SK-N-SH treated with all-trans-retinoic acid at 6 μM for 48 hours (cell line): ENCODE data around the gene TSPAN3.

Source experiments
- ATAC-seq: fragments of 200-7000 bp; cut with Tn5 transposase; 3 replicates; pipeline ENCODE4 v1.9.1; 2020; ENCODE audit warnings: mild to moderate bottlenecking, moderate library complexity
- ARNTL ChIP-seq: fragments of 450-650 bp; formaldehyde crosslinking; IDR thresholded peaks from 2 replicates; pipeline ENCODE4 v1.5.0; 2020; ENCODE audit warnings: low read depth, mild to moderate bottlenecking, moderate library complexity, borderline replicate concordance
- BACH2 ChIP-seq: fragments of 250-450 bp; sonication (Bioruptor Pico); IDR thresholded peaks from 2 replicates; pipeline ENCODE4 v1.9.0; 2021; ENCODE audit warnings: mild to moderate bottlenecking, borderline replicate concordance
- CSDC2 ChIP-seq: fragments of 250-450 bp; sonication (Bioruptor Pico); IDR thresholded peaks from 2 replicates; pipeline ENCODE4 v1.5.0; 2020; ENCODE audit warnings: mild to moderate bottlenecking, moderate library complexity
- GLIS3 ChIP-seq: fragments of 250-450 bp; sonication (Bioruptor Pico); IDR thresholded peaks from 2 replicates; pipeline ENCODE4 v1.5.0; 2020; ENCODE audit warnings: mild to moderate bottlenecking, moderate library complexity
- ISL1 ChIP-seq: fragments of 250-450 bp; sonication (Bioruptor Pico); IDR thresholded peaks from 2 replicates; pipeline ENCODE4 v2.1.2; 2022; ENCODE audit warnings: mild to moderate bottlenecking, moderate library complexity
- OSR1 ChIP-seq: fragments of 250-450 bp; sonication (Bioruptor Pico); IDR thresholded peaks from 2 replicates; pipeline ENCODE4 v1.8.0; 2022; ENCODE audit warnings: moderate library complexity, mild to moderate bottlenecking, inconsistent platforms
- PPARA ChIP-seq: fragments of 250-450 bp; sonication (Bioruptor Pico); IDR thresholded peaks from 2 replicates; pipeline ENCODE4 v1.5.0; 2020; ENCODE audit warnings: mild to moderate bottlenecking, borderline replicate concordance
- RARB ChIP-seq: fragments of 250-450 bp; sonication (Bioruptor Pico); IDR thresholded peaks from 2 replicates; pipeline ENCODE4 v1.8.0; 2021; ENCODE audit warnings: mild to moderate bottlenecking, moderate library complexity
- SNAI2 ChIP-seq: fragments of 250-450 bp; sonication (Bioruptor Pico); IDR thresholded peaks from 2 replicates; pipeline ENCODE4 v1.5.0; 2020; ENCODE audit warnings: mild to moderate bottlenecking, moderate library complexity
- TCF4 ChIP-seq: fragments of 250-450 bp; sonication (Bioruptor Pico); IDR thresholded peaks from 2 replicates; pipeline ENCODE4 v1.8.0; 2021; ENCODE audit warnings: mild to moderate bottlenecking, moderate library complexity, borderline replicate concordance
- TOX ChIP-seq: fragments of 250-450 bp; sonication (Bioruptor Pico); IDR thresholded peaks from 2 replicates; pipeline ENCODE4 v1.8.0; 2021; ENCODE audit warnings: mild to moderate bottlenecking, moderate library complexity, borderline replicate concordance
- ZC3H10 ChIP-seq: fragments of 250-450 bp; sonication (Bioruptor Pico); IDR thresholded peaks from 2 replicates; pipeline ENCODE4 v1.5.1; 2021; ENCODE audit warnings: mild to moderate bottlenecking, moderate library complexity
- ZFP3 ChIP-seq: fragments of 250-450 bp; sonication (Bioruptor Pico); IDR thresholded peaks from 2 replicates; pipeline ENCODE4 v1.5.0; 2020; ENCODE audit warnings: mild to moderate bottlenecking, moderate library complexity
- ZFP30 ChIP-seq: fragments of 450-650 bp; formaldehyde crosslinking; IDR thresholded peaks from 2 replicates; pipeline ENCODE4 v1.5.0; 2022; ENCODE audit warnings: mild to moderate bottlenecking, moderate library complexity
- ZNF565 ChIP-seq: fragments of 450-650 bp; formaldehyde crosslinking; conservative IDR thresholded peaks from 2 replicates; pipeline ENCODE4 v1.5.0; 2020; ENCODE audit warnings: low read depth, mild to moderate bottlenecking, moderate library complexity
- ZNF70 ChIP-seq: fragments of 450-650 bp; formaldehyde crosslinking; IDR thresholded peaks from 2 replicates; pipeline ENCODE4 v1.5.0; 2020; ENCODE audit warnings: mild to moderate bottlenecking, moderate library complexity
- ZNF8 ChIP-seq: fragments of 450-650 bp; formaldehyde crosslinking; IDR thresholded peaks from 2 replicates; pipeline ENCODE4 v1.5.0; 2020; ENCODE audit warnings: mild to moderate bottlenecking, moderate library complexity
- TF ChIP-seq, protein P1 (sequence below): fragments of 250-450 bp; sonication (Bioruptor Pico); IDR thresholded peaks from 2 replicates; pipeline ENCODE4 v1.5.0; 2020; ENCODE audit warnings: mild to moderate bottlenecking, moderate library complexity
- TF ChIP-seq, protein P2 (sequence below): fragments of 250-450 bp; sonication (Bioruptor Pico); IDR thresholded peaks from 2 replicates; pipeline ENCODE4 v1.5.1; 2020; ENCODE audit warnings: low read depth, mild to moderate bottlenecking, moderate library complexity
- TF ChIP-seq, protein P3 (sequence below): fragments of 250-450 bp; sonication (Bioruptor Pico); IDR thresholded peaks from 2 replicates; pipeline ENCODE4 v1.5.1; 2021; ENCODE audit warnings: mild to moderate bottlenecking, moderate library complexity

Gene TSPAN3

DNA sequence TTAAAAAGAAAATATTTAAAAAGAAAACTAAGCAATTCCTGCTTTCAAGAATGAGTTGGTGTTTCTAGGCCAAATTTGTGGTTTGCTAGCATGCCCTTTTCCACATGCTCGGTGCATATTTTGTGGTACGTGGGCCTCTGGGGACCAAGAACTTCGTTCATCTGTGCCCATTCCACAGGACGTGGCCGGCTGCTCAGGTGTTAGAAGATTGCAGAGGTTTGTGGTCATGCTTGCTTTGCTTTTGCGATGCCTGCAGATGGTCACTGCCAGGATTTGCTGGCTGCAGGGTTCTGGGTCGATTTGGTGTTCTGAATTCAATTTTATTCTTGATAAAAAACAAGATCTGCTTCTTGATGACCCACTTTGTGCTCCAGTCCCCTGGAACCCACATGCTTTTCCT lies 68.5 kb downstream of the TSPAN3 start:
- TF ChIP-seq PPARA (CRISPR knock-in tag) (no peak), ZNF70 (no peak), RARB (no peak), ZC3H10 (CRISPR knock-in tag) (no peak), OSR1 (CRISPR knock-in tag) (no peak), TOX (CRISPR knock-in tag) (no peak), GLIS3 (no peak), BACH2 (CRISPR knock-in tag) (no peak), ZNF565 (CRISPR knock-in tag) (no peak), ARNTL (CRISPR knock-in tag) (no peak), ZNF8 (CRISPR knock-in tag) (no peak), ISL1 (CRISPR knock-in tag) (no peak), SNAI2 (no peak)
- TF ChIP-seq, protein P1, sequence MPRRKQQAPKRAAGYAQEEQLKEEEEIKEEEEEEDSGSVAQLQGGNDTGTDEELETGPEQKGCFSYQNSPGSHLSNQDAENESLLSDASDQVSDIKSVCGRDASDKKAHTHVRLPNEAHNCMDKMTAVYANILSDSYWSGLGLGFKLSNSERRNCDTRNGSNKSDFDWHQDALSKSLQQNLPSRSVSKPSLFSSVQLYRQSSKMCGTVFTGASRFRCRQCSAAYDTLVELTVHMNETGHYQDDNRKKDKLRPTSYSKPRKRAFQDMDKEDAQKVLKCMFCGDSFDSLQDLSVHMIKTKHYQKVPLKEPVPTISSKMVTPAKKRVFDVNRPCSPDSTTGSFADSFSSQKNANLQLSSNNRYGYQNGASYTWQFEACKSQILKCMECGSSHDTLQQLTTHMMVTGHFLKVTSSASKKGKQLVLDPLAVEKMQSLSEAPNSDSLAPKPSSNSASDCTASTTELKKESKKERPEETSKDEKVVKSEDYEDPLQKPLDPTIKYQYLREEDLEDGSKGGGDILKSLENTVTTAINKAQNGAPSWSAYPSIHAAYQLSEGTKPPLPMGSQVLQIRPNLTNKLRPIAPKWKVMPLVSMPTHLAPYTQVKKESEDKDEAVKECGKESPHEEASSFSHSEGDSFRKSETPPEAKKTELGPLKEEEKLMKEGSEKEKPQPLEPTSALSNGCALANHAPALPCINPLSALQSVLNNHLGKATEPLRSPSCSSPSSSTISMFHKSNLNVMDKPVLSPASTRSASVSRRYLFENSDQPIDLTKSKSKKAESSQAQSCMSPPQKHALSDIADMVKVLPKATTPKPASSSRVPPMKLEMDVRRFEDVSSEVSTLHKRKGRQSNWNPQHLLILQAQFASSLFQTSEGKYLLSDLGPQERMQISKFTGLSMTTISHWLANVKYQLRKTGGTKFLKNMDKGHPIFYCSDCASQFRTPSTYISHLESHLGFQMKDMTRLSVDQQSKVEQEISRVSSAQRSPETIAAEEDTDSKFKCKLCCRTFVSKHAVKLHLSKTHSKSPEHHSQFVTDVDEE (CRISPR knock-in tag): no peak
- TF ChIP-seq, protein P2, sequence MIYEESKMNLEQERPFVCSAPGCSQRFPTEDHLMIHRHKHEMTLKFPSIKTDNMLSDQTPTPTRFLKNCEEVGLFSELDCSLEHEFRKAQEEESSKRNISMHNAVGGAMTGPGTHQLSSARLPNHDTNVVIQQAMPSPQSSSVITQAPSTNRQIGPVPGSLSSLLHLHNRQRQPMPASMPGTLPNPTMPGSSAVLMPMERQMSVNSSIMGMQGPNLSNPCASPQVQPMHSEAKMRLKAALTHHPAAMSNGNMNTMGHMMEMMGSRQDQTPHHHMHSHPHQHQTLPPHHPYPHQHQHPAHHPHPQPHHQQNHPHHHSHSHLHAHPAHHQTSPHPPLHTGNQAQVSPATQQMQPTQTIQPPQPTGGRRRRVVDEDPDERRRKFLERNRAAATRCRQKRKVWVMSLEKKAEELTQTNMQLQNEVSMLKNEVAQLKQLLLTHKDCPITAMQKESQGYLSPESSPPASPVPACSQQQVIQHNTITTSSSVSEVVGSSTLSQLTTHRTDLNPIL (CRISPR knock-in tag): no peak
- no peak for ATAC-seq

DNA sequence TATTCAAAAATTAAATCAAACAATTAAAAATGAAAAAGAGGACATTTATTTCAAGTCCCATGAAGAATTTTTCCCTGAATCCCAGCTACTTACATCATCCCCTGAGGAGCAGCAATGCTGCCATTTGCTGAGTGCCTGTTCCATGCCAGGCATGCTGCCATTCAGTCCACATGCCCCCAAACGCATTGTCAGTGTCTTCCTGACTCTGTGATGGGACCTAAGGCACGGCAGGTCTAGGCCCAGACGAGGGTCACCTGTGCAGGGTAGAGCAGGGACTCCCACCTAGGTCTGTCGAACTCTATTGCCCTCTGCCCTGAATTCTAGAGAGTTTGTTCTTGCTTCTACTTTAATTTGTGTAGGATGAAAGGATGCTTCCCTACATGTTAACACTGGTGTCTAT lies 68.9 kb downstream of the TSPAN3 start:
- no peak for TF ChIP-seq GLIS3
- no peak for TF ChIP-seq CSDC2 (CRISPR knock-in tag)
- no peak for TF ChIP-seq ZNF70
- TF ChIP-seq, protein P3, sequence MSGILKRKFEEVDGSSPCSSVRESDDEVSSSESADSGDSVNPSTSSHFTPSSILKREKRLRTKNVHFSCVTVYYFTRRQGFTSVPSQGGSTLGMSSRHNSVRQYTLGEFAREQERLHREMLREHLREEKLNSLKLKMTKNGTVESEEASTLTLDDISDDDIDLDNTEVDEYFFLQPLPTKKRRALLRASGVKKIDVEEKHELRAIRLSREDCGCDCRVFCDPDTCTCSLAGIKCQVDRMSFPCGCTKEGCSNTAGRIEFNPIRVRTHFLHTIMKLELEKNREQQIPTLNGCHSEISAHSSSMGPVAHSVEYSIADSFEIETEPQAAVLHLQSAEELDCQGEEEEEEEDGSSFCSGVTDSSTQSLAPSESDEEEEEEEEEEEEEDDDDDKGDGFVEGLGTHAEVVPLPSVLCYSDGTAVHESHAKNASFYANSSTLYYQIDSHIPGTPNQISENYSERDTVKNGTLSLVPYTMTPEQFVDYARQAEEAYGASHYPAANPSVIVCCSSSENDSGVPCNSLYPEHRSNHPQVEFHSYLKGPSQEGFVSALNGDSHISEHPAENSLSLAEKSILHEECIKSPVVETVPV (CRISPR knock-in tag): no peak
- no peak for TF ChIP-seq TCF4 (CRISPR knock-in tag)
- no peak for TF ChIP-seq ARNTL (CRISPR knock-in tag)
- no peak for ATAC-seq

DNA sequence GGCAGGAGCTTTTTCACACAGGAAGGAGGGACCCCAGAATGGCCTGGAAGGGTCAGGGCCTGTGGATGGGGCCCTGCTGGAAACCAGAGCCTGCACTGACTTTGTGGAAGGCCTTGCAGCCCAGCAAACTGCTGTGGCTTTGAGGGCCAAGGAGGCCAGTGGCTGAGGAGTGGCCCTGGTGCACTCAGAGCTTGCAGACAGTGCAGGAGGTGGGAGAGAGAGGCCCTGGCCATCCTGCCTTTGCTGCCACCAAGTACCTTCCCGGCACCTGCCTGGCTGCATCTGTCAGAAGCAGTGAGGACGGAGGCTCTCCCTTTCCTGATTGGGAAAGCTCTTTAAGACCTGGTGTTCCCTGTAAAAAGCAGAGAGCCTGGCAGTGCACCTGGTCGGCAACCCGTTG lies 69.6 kb downstream of the TSPAN3 start:
- ATAC-seq: no peak
- TF ChIP-seq ARNTL (CRISPR knock-in tag) (no peak), ZFP3 (CRISPR knock-in tag) (no peak), GLIS3 (no peak), RARB (no peak), ZNF70 (no peak), ZFP30 (CRISPR knock-in tag) (no peak), PPARA (CRISPR knock-in tag) (no peak), TOX (CRISPR knock-in tag) (no peak), ZNF565 (CRISPR knock-in tag) (no peak)
- TF ChIP-seq, protein P1 (CRISPR knock-in tag): no peak
- TF ChIP-seq, protein P3 (CRISPR knock-in tag): no peak
